BE2C (cell line): ENCODE results near the gene DOK6.

Experiments
- DNase-seq: peaks from one replicate; pipeline ENCODE4 v3.0.0-alpha.2; 2020
- H3K27me3 ChIP-seq: fragments of 250-450 bp; sonication (Bioruptor Pico); 2 replicates; pipeline ENCODE4 v1.5.1; 2020; ENCODE audit warnings: mild to moderate bottlenecking
- H3K36me3 ChIP-seq: fragments of 250-450 bp; sonication (Bioruptor Pico); 2 replicates; pipeline ENCODE4 v1.5.1; 2020; ENCODE audit warnings: mild to moderate bottlenecking
- H3K4me1 ChIP-seq: fragments of 250-450 bp; sonication (Bioruptor Pico); 2 replicates; pipeline ENCODE4 v1.5.1; 2020
- H3K4me3 ChIP-seq: 2 replicates; pipeline ENCODE4 v1.5.1; 2011; ENCODE audit warnings: low read depth, low read length
- H3K9me3 ChIP-seq: fragments of 250-450 bp; sonication (Bioruptor Pico); 2 replicates; pipeline ENCODE4 v1.5.1; 2020
- CTCF ChIP-seq: IDR thresholded peaks from 2 replicates; pipeline ENCODE4 v1.5.1; 2012; ENCODE audit warnings: mild to moderate bottlenecking, low read depth, low read length

DOK6 gene

GRCh38 chr18:69484699-69485396 is 84.2 kb downstream of the DOK6 start:
- TF ChIP-seq CTCF = no peak
- no peak overlapping the region for H3K4me3 ChIP-seq
- H3K36me3 ChIP-seq = no peaks in the 10 kb centered on the region
- H3K4me1 ChIP-seq = no peaks in the 10 kb centered on the region
- no peak for DNase-seq
- no peaks in the 10 kb centered on the region for H3K9me3 ChIP-seq
- no peaks in the 10 kb centered on the region for H3K27me3 ChIP-seq

GRCh38 chr18:69487488-69488394 is 87.1 kb downstream of the DOK6 start:
- no peaks in the 10 kb centered on the region for H3K27me3 ChIP-seq
- no peak overlapping the region for H3K4me3 ChIP-seq
- DNase-seq = no peak
- H3K36me3 ChIP-seq = no peaks in the 10 kb centered on the region
- H3K4me1 ChIP-seq = no peaks in the 10 kb centered on the region
- H3K9me3 ChIP-seq = no peaks in the 10 kb centered on the region
- TF ChIP-seq CTCF = no peak

GRCh38 chr18:69490072-69490471 is 89.4 kb downstream of the DOK6 start:
- Histone ChIP-seq H3K4me1 (no peaks in the 10 kb centered on the region), H3K4me3 (no peak overlapping the region), H3K36me3 (no peaks in the 10 kb centered on the region), H3K9me3 (no peaks in the 10 kb centered on the region), H3K27me3 (no peaks in the 10 kb centered on the region)
- TF ChIP-seq CTCF = no peak
- DNase-seq = no peak

- no peak overlapping the region for H3K4me3 ChIP-seq
- H3K4me1 ChIP-seq = no peaks in the 10 kb centered on the region
- no peak for TF ChIP-seq CTCF
- no peaks in the 10 kb centered on the region for H3K36me3 ChIP-seq
- peak; percentile 48 for DNase-seq
- H3K27me3 ChIP-seq = no peaks in the 10 kb centered on the region
- no peaks in the 10 kb centered on the region for H3K9me3 ChIP-seq
Measured at GRCh38 chr18:69490813-69491212, 90.1 kb downstream of the DOK6 start.

GRCh38 chr18:69491576-69491975 is 90.9 kb downstream of the DOK6 start:
- Histone ChIP-seq H3K4me1 (no peaks in the 10 kb centered on the region), H3K27me3 (no peaks in the 10 kb centered on the region), H3K4me3 (no peak overlapping the region), H3K9me3 (no peaks in the 10 kb centered on the region), H3K36me3 (no peaks in the 10 kb centered on the region)
- TF ChIP-seq CTCF = no peak
- DNase-seq = no peak

- Histone ChIP-seq H3K36me3 (no peaks in the 10 kb centered on the region), H3K9me3 (no peaks in the 10 kb centered on the region), H3K4me1 (no peaks in the 10 kb centered on the region), H3K27me3 (no peaks in the 10 kb centered on the region), H3K4me3 (no peak overlapping the region)
- DNase-seq = no peak
- TF ChIP-seq CTCF = no peak
Measured at GRCh38 chr18:69492861-69493260, 92.2 kb downstream of the DOK6 start.
